ENCODE measurements around the gene AREL1.

AREL1 gene

DNA sequence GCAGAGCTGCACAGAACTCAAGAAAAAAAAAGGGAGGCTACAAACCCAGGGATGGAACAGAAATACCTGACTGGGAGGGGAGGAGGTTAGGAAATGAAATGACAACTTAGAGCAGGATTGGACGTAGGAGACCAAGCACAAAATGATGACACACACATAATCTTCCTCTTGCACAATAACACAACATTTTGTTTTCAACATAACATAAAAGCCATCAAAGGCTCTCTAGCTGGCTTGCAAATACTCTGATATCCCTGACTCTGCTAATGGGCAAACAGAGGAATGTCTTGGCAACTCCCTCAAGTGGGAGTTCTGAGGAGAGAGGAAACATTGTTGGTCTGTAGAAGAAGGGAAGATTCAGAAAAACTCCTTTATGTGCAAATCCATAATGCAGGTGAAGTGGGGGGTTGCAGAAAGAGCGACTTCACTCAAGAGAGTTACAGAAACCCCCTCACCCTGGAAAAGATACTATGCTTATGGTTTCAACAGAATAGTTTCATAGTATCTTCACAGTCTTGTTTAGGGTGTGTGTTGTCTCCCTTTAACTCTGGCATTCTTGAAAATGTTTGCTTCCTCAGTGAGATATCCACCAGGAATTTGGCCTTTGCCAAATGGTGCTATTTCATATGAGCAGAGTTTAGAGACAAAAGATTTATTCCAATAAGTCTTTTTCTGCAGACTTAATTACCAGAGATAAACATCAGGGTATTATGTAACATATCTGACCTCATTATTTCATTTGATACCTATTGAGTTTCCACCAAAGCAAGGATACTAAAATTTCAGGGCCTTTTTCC lies 57.1 kb downstream of the AREL1 start:
- DNase-seq, result no peak

DNA sequence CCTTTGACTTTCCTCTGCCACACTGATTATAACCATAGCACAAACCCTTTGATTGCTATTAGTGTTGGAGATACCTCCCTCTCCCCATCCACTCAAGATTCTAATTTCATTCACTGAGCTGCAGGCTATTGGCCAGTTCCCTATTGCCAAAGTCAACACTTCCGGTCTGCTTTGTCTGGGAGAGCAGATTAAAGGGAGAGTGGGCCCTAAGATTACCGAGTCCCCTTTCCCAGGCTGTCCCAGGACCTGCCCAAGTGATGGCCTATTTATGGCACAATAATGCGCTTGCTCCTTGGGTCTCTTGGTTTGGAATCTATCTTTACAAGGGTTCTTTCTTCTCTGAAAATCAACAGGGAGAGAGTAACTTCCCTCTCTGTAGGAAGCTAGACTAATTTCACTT lies 57.9 kb downstream of the AREL1 start:
- no peak for DNase-seq

DNA sequence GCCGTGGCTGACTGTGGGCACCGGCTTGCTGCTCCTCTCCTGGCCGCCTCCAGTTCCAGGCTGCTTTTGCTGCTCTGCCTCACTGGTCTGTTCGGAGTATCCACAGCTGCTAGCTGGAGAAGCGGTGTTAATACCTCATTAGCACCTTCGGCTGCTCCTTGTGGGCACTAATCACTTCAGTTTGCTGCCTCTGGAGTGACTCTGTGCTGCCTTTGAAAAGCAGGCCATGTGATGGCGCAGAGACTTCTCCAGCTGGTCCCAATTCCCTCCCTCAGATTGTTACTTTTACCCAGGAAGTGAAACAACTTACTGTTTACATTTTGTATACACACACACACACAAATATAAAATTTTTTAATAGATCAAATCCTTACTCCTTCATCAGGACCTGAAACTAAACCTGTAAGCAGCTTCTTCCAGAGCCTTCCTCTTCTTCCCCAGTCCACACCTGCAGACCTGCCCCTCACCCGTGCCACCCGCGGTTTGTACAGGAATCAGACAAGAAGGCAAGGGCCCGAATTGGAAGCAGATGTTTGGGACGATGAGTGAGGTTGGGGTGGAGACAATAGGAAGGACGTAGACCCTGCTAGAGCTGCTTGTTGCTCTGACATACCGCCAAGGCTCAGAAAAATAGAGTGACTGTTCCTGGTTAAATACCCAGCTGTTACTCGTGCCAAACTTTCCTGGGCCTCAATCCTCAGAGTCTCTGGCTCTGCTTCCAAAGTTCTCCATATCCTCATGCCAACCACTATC lies 59.3 kb downstream of the AREL1 start:
- no peak for DNase-seq

DNA sequence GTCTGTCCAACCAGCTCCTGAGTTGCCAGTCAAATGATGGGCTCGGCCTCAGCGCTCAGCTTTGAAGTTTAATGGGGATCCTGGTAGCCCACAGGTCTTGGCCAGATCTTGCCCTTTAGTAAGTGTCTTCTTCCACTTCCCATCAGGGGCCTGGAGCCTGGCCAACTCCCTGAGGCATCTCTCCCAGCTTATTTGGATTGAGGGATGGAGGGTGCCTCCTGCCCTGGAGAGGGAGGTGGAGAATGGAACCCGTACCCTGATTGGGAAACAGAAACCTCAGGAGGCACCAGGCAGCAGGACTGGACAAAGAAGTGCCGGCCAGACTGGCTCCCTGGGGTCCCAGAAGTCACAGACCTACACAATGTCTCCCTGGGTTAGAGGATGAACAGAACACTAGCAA lies 60.3 kb downstream of the AREL1 start:
- no peak for DNase-seq

DNA sequence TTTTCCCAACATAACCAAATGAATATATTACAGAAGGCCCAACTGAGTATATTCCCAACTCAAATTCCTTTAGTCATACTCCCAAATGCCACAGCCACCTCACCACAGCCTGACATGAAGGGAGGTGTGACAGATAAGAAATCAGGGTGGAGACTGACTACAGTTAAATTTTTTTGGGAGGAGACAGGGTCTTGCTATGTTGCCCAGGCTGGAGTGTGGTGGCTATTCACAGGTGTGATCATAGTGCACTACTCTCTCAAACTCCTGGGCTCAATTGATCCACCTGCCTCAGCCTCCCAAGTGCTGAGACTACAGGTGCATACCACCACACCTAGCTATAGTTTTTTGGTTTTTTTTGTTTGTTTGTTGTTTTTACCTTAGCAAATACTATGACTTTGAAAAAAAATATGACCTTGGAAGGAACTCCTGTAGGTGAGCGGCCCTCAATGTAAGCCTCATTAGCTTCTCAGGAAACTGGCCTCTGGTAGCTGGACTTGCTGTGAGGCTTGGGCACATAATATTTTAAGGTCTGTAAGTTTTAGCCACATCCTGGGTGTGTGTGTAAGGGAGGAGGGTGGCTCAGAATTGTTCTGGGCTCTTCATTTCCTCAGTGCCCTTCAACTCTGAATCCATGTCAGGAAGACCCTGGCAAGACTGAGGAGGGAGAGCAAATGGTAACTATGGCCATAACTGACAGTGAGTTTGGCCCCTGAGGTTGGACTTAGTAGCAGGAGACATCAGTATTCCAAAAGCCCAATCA lies 61.8 kb downstream of the AREL1 start:
- DNase-seq, result no peak

DNA sequence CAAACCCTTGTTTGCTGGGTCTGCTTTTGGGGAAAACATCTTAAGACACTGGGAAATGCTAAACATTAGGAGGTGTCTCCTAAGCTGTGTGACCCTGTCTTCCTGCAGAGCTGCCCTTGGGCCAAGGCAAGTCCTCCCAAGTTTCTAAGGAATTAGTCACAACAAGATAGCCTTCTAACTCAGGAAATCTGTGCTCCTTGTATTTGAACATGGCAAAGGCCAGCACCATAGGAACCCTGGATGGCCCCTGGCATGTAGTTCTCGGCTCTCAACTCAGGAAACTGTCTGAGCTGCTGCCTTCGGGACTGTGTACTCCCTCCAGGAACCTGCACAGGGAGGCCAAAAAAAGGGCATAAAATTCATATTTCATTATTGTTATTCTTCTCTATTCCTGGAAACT lies 63.2 kb downstream of the AREL1 start:
- DNase-seq, result no peak

DNA sequence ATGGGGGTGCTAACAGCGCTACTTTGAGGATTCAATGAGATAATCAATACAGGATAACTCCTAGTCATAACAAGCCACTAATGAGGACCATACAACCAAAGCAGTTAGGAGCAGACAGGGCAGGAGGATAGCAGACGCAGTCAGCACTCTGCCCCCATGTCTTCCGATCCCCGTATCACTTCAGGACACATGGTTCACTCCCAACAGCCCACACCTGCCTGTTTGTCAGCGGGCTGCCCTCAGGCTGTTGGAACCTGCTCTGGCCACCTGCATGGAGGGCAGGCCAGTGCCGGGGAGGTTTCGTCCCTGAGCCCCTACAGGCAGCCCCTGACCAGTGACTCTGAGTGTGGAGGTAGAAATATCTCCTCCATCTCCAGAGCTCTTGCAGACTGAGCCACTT lies 63.7 kb downstream of the AREL1 start:
- no peak for DNase-seq

DNA sequence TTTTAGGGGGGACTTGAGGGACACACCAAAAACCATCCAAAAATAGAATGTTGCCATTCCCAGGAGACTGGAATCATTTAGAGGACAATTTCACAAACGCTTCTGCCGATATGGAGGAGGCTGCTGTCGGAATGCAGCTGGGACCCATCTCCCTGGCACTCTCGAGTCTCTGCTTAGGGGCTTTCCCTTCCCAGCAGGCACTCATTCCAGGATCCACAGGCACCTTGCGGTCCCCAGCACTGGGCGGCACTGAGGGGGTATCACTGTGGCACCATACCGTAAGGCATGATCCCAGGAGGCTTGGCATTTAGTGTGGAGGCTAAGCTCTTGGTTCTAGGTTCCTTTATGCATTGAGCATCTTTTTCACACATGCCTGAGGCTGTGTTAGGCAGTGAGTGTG lies 64.3 kb downstream of the AREL1 start:
- DNase-seq, result no peak

DNA sequence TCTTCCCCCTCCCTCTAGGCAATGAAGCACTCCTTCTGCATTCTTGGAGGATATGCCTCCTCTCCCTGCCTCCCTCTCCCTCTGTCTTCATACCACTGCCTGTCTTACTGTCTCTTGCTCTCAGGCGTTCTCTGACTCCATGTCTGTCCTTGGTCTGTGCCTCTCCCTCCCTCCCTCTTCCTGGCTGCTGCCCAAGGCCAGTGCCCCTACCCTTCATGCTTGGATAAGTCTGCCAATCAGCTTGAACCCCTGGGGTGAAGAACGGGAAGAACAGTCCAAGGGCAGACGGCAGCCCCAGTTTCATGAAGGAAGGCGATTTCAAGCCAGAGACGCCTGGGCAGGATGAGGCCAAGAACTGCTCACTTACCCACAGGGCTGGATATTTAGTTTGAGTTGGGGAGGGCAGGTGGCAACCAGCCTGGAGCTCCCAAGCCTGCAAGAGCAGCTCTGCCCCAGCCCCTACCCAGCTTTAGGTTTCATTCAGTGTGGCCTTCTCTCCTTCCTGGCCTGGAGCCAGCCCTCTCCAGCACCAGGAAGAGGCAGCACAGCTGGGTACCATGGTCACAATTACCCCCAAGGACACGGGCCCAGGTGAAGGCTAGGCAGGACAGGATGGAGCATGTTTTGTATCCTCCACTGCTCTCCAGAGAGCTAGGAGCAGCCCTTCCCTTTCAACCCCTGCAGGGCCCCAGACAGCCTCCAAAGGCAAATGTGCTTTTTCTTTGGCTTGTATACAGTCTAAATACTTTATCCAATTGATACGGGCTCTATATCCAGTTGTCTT lies 65.0 kb downstream of the AREL1 start:
- peak; percentile 48 for DNase-seq

DNA sequence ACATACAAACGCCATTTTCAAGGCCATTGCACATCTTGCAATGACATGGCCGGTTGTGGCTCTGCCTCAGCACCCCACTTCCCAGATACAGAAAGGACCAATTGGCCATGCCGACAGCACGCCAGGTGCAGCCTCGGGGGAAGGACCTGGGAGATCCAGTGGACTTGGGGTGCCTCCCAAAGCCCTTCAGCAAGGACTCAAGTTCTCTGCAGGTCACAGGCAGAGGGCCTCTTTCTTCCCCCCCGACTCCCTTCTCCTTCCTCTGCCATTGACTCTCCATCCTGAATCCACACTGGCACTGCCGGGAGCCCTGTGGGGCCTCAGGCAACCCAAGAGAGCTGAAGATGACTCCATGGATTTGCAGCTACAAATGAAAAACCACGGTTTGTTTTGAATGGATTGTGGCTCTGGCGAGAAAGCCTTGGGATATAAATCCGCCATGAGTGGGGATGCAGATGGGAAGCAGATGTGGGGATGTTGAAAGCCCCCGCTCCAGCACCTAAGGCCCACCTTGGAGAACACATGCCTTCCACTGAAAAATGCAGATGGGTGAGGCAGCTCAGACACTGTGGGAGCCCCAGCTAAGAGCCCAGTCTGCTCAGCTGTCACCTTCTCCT lies 65.7 kb downstream of the AREL1 start:
- DNase-seq, result no peak

DNA sequence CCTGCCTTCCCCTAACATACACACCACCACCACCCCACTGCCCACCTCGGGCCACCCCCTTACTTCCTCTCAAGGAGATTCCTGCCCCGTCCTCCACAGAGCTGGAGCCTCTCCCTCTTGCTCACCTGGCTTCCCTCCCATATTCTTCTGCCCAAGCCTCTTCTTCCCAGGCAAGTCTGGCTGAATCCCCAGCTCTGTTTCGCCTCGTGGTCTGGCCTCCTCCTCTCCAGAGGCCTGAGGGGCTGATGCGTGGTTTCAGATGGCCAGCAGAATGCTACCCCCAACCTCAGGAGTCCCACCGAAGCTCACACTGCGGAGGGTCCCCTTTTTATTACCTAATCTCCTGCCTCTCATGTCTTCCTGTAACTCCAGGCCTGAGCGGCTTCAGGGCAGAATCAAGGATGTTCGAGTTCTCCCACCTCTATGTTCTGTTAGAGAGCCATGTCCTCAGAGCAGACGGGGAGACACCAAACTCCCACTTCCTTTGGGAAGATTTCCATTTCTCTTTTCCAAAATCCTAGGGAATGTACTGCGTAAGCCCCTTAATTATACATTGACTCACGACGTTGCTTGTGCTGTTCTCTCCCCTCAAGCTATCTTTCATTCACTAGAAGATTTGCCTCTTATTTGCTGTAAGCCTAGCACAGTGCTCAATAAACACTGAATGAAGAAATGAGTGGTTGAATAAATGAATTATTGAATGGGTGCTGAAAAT lies 67.0 kb downstream of the AREL1 start:
- DNase-seq, result no peak

DNA sequence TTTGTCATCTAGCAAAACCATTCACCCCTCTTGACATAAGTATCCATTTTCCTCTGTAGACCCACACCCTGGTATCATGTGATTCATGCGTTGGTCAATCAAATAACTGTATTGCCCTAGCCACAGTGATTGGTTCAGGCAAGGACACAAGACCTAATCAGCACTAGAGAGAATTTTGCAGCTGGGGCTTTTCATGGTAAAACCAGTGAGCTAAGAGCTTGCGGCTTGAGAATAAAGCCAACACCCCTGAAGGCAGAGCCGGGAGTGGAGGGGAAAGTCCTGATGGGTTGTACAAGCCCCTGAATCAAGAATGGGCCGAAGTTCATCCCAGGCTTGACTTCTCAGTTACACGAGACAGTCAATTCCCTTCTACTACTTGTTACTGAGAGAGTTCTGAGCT lies 67.6 kb downstream of the AREL1 start:
- no peak for DNase-seq

DNA sequence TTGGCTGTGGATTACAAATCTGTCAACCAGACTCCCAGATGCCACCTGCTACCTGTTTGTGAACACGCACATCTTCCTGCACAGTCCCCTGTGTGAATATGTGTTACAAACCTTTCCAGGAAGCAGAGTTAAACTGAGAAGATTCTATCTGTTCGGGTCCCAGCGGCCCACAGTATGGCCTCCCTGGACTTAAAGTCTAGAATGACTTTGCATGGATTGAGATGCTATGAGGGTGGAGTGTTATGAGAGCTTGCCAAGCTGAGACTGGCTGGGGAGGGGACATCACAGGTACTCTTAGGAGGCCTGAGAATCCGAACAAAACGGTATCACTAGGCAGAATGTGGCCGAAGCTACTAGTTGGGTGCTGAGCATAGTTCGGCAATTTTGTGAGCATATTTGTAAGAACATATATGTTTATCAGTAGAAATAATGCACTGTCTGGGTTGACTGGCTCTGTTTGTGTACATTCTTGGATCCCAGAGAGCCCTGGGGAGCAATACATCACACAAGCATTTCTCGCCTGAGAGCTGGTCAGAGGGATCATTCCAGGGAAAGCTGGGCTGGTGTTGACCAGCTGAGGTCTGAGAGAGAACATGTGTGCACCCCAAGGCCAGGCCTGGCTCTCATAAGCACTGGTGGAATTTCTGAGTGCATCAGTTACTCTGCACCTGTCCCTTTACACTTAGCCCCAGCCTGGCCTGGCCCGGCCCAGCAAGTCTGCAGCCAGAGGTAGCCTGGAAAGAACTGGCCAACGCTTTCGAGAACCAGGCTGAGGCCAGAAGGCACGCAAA lies 71.1 kb downstream of the AREL1 start:
- DNase-seq, result no peak

DNA sequence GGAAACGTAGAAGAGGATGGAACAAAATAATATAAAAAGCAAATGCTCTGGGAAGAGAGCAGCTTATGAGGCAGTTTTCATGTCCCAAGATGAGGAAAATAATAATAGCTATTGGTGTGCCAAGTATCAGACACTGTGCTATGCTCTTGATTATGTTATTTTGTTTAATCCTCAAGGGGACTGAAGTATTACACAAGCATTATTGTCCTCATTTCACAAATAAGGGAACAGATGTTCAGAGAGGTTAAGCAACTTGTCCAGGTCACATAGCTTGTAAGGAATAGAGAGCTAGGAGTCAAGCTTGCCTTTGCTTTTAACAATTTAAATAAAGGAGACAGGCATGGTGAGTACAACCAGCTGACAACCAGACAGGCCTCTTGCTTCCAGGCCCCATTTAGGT lies 73.9 kb downstream of the AREL1 start:
- DNase-seq, result no peak

DNA sequence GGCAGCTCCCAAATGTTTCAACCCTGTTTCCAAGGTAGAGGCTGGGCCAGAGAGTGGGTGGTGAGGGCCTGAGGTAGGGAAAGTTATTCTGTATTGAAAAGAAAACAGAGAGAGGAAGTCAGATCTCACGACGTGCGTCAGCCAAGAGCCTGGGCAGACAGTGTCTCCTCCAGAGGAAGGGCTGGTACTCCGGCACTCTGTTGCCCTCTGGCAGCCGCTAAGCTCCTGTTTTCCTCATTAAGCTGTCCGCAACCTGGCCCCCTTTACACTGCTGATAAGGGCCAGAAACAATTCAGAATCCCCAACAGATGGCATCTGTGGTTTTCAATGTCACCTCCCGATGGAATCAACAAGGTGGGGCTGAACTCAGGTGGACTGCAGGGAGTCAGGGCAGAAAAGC lies 74.8 kb downstream of the AREL1 start:
- DNase-seq, result no peak

DNA sequence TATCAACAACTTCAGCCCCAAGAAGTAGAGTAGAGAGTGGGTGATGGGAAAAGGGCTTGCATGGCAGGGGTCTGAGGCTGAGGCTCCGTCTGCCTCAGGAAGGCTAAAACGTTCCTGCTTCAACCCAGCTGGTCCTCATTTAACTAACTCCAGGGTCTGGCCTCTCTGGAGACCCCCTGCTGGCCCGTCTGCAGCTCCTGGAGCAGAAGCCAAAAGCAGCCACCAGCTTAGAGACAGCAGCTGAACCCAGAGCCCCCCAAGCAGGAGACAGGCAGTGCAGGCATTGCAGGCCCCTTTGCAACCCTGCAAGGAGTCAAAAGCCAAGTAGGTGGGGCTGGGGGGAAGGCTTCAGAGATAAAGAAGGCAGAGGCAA lies 75.7 kb downstream of the AREL1 start:
- DNase-seq, result no peak

DNA sequence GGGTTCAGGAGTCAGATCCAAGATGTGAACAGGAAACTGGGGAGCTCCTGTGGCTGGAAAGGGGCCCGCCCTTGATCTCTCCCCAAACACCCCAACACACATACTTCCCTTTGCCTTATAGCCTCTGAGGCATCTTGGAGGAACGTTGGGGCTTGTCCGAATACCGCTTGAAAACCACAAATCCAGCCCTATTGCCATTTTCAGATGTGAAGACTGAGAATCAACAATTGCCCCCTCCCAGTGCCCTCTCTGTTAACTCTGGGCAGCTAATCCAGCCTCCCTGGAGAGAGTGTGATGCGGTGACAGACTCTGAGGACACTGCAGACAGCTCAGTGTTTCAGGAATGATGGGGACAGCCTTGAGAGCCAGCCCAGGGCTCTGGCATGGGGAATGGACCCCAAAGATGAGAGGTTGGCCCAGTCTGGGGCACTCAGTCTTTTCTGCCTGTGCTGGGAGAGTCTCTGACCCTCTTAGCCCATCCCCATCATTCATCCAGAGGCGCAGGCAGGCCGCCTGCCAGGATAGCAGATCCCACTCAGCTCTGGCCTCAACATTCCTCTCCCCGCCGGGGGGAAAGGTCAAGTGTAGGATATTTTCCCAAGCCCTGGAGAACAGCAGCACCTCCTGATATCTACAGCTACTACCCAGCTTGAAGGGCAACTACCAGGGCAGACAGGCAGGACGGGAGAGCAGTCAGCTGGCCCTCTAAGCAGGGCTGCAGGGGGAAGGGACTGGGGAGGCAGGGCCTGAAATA lies 76.3 kb downstream of the AREL1 start:
- DNase-seq, result no peak

DNA sequence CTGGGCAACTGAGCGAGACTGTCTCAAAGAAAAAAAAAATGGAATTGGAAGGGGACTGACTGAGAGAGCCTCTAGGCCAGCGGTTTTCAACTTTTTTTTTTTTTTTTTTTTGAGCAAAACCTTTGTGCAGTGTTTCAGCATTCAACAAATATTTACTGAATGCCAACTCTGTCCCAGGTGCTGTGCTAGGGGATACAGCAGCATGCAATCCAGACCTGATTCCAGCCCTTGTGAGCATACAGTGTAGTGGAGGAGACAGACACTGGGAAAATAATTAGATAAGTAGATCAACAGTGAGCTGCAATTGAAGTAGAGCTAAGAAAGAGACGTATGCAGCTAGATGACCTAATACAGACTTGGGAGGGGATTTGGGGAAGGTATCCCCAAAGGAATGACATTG lies 77.0 kb downstream of the AREL1 start:
- DNase-seq, result peak; percentile 61

DNA sequence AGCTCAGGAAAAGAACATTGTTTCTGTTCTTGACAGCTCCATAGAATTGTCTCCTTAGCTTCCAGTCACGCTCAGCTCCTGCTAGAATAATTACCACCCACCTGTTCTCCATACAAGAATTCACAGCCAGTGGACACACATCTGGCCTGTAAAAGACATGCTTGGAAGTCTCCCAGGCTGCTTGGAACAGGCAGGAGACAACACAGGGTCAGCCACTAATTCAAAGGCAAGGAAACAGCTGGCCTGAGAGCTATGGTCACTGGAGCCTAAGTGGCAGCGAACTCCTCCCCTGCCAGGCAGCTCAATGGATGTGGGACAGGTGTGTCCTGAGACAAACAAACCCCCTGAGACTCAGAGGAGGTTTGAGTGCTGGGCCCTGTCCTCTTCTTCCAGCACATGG lies 77.9 kb downstream of the AREL1 start:
- DNase-seq, result peak; percentile 64

DNA sequence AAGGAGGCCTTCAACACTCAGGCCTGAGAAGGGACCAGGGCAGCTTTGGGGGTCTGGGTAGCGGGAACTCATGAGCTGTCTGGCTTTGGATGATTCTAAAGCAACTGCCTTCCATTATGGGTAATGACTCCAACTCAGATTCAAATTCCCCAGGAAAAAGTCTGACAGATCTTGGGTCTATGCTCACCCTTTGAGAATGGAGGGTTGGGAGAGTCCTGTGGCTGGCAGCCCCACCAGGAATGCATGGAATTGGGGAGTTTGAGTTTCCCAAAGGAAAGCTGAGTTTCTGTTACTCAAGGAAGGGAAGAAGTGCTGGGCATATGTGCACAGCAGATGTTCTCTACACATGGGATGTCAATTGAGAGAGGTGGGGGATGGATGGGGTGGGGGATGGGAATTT lies 78.4 kb downstream of the AREL1 start:
- no peak for DNase-seq

Data from DMS53 (cell line).